Cardiac fibroblast (primary cell): ENCODE results near the gene MSGN1.
A peak's percentile ranks its signal among the peaks of the same experiment; 100 is the strongest.

Experiments used
- DNase-seq, 2 donors: peaks; one replicate each; pipeline versions ENCODE4 v3.0.0 to v3.0.0-alpha.2; 2010; ENCODE audit warnings: low read depth in 2 of 2
- H3K4me3 ChIP-seq, 2 donors: replicated peaks in 1 of 2; 1 replicate in 1 of 2; 2 replicates in 1 of 2; pipeline ENCODE4 v1.5.1; 2011; ENCODE audit warnings: low read depth in 2 of 2, low read length in 2 of 2, mild to moderate bottlenecking in 2 of 2, moderate library complexity in 1 of 2
- TF ChIP-seq, protein P1 (sequence below): IDR thresholded peaks from one replicate; pipeline ENCODE4 v1.5.1; 2011; ENCODE audit warnings: low read depth, mild to moderate bottlenecking, low read length, inconsistent platforms

Gene MSGN1

DNA sequence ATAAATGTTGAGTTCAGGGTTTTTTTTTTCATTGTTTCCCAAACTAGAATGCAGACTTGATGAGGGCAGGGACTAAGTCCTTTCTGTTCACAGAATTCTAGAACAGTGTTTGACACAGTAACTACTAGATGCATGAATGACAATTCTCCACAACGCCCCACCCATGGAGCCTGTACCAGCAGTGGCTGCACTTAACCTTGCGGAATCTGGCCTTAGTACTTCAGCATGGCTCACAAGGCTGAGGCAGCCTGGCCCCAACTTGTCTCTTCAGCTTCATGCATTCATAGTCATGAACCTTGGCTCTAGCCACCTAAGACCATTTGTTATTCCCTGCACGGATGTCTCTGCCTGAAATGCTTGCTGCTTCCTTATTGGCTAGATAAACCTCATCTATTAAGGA, 29.5 kb upstream of the MSGN1 start:
- no peak for DNase-seq
- H3K4me3 ChIP-seq = no peak overlapping the region
- TF ChIP-seq, protein P1, sequence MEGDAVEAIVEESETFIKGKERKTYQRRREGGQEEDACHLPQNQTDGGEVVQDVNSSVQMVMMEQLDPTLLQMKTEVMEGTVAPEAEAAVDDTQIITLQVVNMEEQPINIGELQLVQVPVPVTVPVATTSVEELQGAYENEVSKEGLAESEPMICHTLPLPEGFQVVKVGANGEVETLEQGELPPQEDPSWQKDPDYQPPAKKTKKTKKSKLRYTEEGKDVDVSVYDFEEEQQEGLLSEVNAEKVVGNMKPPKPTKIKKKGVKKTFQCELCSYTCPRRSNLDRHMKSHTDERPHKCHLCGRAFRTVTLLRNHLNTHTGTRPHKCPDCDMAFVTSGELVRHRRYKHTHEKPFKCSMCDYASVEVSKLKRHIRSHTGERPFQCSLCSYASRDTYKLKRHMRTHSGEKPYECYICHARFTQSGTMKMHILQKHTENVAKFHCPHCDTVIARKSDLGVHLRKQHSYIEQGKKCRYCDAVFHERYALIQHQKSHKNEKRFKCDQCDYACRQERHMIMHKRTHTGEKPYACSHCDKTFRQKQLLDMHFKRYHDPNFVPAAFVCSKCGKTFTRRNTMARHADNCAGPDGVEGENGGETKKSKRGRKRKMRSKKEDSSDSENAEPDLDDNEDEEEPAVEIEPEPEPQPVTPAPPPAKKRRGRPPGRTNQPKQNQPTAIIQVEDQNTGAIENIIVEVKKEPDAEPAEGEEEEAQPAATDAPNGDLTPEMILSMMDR = no peak

GRCh38 chr2:17788773-17789172, 27.5 kb upstream of the MSGN1 start:
- H3K4me3 ChIP-seq = no peak overlapping the region
- DNase-seq = no peak
- TF ChIP-seq, protein P1 = no peak

DNA sequence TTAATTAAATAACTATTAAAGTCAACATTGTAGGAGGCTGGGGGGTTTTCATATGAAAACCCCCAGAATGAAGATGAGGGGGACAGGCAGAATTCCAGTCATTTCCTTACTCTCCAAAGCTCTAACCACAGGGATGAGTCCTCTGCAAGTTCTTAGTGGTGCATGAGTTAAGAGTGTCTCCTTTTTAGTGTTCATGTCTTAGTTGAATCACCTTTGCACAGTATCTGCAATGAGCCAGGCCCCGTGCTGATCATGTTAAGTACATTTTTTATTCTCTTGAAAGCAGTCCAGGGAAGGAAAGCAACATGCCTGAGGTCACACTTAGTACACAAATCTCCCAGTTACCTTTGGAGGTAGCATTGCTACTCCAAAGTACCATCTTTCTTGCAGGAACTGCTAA, 25.7 kb upstream of the MSGN1 start:
- no peak for DNase-seq
- TF ChIP-seq, protein P1 = no peak
- no peak overlapping the region for H3K4me3 ChIP-seq

DNA sequence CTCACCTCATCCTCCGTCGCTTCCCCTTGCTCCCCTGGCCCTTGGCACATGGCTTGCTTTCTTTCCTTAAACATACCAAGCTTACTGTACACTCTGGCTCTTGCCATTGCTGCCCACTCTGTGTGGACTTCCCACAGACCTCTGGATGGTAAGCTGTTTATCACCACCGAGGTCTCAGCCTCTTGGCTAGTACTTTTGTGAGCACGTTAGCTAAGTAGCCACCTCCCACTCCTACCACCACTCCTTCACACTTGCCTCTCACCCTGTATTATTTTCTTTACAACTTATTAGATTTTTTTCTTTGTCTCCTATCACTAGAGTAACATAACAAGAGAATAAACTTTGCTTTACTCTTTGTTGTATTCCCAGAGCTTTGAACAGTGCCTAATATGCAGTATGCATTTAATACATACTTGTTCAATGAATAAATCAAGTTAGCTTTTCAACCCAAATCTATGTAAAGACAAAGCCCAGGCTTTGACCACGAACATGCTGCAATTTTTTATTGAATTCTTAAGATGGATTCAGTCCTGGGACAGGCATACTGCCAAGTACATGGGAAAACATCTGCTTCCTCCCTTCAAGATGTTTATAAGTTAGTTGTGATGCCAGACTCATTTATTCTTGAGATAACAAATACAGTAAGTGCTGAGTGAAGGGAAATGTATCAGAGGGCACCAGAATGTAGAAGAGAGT, 25.0 kb upstream of the MSGN1 start:
- TF ChIP-seq, protein P1 = no peak
- H3K4me3 ChIP-seq = no peak overlapping the region
- peak; percentile 69 to 84 for DNase-seq

DNA sequence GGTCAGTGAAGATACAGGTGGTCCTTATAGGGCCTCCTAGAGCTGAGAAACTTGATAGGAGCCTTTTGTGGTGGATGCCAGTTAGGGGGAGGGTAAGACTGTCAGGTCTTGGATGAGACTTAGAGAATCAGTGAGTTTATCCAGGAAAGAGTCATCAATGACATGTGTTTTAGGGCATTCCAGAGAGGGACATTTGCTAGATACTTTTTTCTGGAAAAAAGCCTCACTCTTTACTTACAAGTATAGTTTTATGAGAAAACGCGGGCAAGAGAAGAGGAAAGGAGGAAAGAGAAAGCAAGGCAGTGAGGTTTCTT, 24.5 kb upstream of the MSGN1 start:
- no peak for DNase-seq
- TF ChIP-seq, protein P1 = no peak
- H3K4me3 ChIP-seq = no peak overlapping the region

DNA sequence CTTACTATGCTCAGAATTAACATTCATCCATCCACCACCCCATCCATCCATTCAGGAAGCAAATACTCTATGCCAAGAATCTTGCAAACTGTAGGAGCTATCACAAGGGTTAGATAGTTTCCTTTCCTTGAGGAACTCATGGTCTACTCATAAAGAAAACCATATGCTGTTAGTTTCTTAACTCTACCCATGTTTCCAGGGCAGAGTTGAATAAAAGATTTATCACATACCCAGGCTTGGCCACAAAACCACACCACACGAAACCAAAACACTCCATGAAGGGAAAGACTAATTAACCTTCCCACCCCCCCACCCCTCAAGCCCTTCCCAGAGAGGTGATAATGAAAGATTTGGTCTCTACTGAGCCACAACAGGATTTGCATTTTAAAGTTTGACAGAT, 23.7 kb upstream of the MSGN1 start:
- TF ChIP-seq, protein P1 = no peak
- DNase-seq = peak in 1 of 2 donors; percentile 20
- H3K4me3 ChIP-seq = no peak overlapping the region

DNA sequence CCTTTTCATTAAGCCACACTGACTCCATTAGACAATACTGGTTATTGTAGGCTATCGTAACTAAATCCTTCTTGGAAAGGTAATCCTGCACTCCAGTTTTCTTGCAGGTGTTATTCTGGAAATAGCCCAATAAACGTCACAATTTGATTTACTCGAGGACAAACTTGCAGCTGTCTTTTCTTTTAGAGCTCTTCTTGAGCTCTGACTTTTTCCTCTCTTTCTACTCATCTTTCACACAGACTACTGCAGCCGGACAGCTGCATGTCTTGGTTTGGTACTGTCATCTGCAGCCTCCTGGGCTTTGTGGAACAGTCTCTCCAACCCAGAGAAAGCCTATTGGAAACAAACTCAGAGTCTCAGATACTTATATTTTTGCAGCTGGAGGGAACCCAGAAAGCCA, 23.0 kb upstream of the MSGN1 start:
- TF ChIP-seq, protein P1 = no peak
- no peak overlapping the region for H3K4me3 ChIP-seq
- no peak for DNase-seq
